ENCODE measurements around the gene TIGIT.

DNA sequence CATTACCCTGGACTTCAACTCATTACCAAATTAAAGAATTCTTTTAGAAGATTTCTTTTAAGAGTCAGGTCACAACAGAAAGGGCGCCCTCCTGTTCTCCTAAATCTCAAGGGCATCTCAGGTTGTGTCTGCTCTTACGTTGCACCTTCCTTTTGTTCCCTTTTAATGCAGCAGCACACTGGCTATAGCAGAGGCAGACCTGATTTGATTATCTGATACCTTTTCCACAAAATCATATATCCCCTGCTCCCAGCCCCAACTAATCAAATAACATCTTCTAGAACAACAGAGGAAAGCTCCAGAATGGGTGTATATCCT, 40.1 kb downstream of the TIGIT start:
- no peak for TF ChIP-seq GATA2 (IDR thresholded peaks at IDR 0.05; ENCODE audit: low read depth, low read length)
- no peak for TF ChIP-seq GATA3 (IDR thresholded peaks at IDR 0.05; ENCODE audit: low read depth, low read length)
